PC-3 (cell line): Measurements from ENCODE around the gene MAP3K8. TPM values are rescaled to one million over a fixed set of nuclear protein-coding genes. Genes with fewer than 3 reads are reported as not detected.
"Not testable (repeated sequence)": the region's sequence is repeated elsewhere in the genome, so short reads cannot be mapped to it uniquely, and the experiment has no call there.

Source experiments
- ATAC-seq: fragments of 200-7000 bp; cut with Tn5 transposase; 2 replicates; pipeline ENCODE4 v1.9.1; 2020; ENCODE audit warnings: mild to moderate bottlenecking, moderate library complexity
- BruUV-seq: library from RNA; stranded (reverse); fragments of 400-500 nt; replicated peaks from 2 replicates; lab custom pipeline; 2021; lab: Mats Ljungman, UMichigan
- CTCF ChIA-PET: fragments of 300-600 bp; sonication (Branson Sonifier 250); formaldehyde crosslinking; loops from one replicate; lab custom pipeline; 2022; ENCODE audit warnings: antibody characterized with exemption; lab: Charles Lee
- POLR2A ChIA-PET: fragments of 300-600 bp; sonication (Branson Sonifier 250); formaldehyde crosslinking; loops from one replicate; lab custom pipeline; 2022; ENCODE audit warnings: antibody characterized with exemption; ENCODE audit not compliant: unreplicated experiment; lab: Charles Lee
- DNase-seq: peaks from one replicate; pipeline ENCODE4 v3.0.0-alpha.2; 2015
- H2AFZ ChIP-seq: fragments of 300-600 bp; sonication (generic); 2 replicates; pipeline ENCODE4 v1.6.0; 2016; ENCODE audit warnings: antibody characterized with exemption, low read length
- H3F3A ChIP-seq: fragments of 300-600 bp; sonication (generic); one replicate; pipeline ENCODE4 v1.6.0; 2017; ENCODE audit warnings: antibody characterized with exemption, low read length, control low read depth, mild to moderate bottlenecking; ENCODE audit not compliant: unreplicated experiment
- H3K27ac ChIP-seq: fragments of 300-600 bp; sonication (generic); 2 replicates; pipeline ENCODE4 v1.5.1; 2016; ENCODE audit warnings: mild to moderate bottlenecking, low read length
- H3K27me3 ChIP-seq: fragments of 300-600 bp; sonication (generic); 2 replicates; pipeline ENCODE4 v1.6.1; 2016; ENCODE audit warnings: low read length, mixed read lengths
- H3K36me3 ChIP-seq: fragments of 300-600 bp; sonication (generic); 2 replicates; pipeline ENCODE4 v1.6.1; 2016; ENCODE audit warnings: low read depth, mixed run types, low read length, mixed read lengths
- H3K4me1 ChIP-seq: fragments of 300-600 bp; sonication (generic); 2 replicates; pipeline ENCODE4 v1.5.1; 2016; ENCODE audit warnings: low read length; ENCODE audit not compliant: insufficient read depth
- H3K4me2 ChIP-seq: fragments of 300-600 bp; sonication (generic); 2 replicates; pipeline ENCODE4 v1.6.0; 2016; ENCODE audit warnings: low read length
- H3K4me3 ChIP-seq: fragments of 300-600 bp; sonication (generic); 2 replicates; pipeline ENCODE4 v1.5.1; 2016; ENCODE audit warnings: mild to moderate bottlenecking, low read length, mixed read lengths
- H3K79me2 ChIP-seq: fragments of 300-600 bp; sonication (generic); 2 replicates; pipeline ENCODE4 v1.6.1; 2017; ENCODE audit warnings: low read length, mixed read lengths
- H3K9ac ChIP-seq: fragments of 300-600 bp; sonication (generic); 2 replicates; pipeline ENCODE4 v1.6.0; 2016; ENCODE audit warnings: mild to moderate bottlenecking, low read length
- H3K9me2 ChIP-seq: fragments of 300-600 bp; sonication (generic); replicated peaks from 2 replicates; pipeline ENCODE4 v1.6.1; 2016; ENCODE audit warnings: mixed run types, low read length, mixed read lengths
- H3K9me3 ChIP-seq: fragments of 300-600 bp; sonication (generic); 2 replicates; pipeline ENCODE4 v1.6.1; 2016; ENCODE audit warnings: low read length, mixed read lengths
- H4K20me1 ChIP-seq: fragments of 300-600 bp; sonication (generic); 2 replicates; pipeline ENCODE4 v1.6.1; 2016; ENCODE audit warnings: low read length, mixed read lengths
- EZH2 ChIP-seq: fragments of 300-600 bp; sonication (generic); IDR thresholded peaks from one replicate; pipeline ENCODE4 v1.6.1; 2017; ENCODE audit warnings: antibody characterized with exemption, mild to moderate bottlenecking, low read length; ENCODE audit not compliant: unreplicated experiment
- EZH2phosphoT487 ChIP-seq: fragments of 300-600 bp; sonication (generic); IDR thresholded peaks from 2 replicates; pipeline ENCODE4 v1.6.1; 2018; ENCODE audit warnings: mild to moderate bottlenecking, antibody characterized with exemption, low read length, borderline replicate concordance
- intact Hi-C: fragments of 100-400 bp; cut with micrococcal nuclease; formaldehyde crosslinking; loops from 2 replicates; pipeline ENCODE4 v1.9.0; 2023
- total RNA-seq: library from RNA; depleted of rRNA; stranded (reverse); fragments of >200 nt; gene quantifications from 2 replicates; pipeline ENCODE4 v1.2.3, GENCODE V29; 2014
- TF ChIP-seq, protein P1 (sequence below): fragments of 300-600 bp; sonication (generic); conservative IDR thresholded peaks from 2 replicates; pipeline ENCODE4 v1.5.1; 2017; ENCODE audit warnings: antibody characterized with exemption, low read depth, mild to moderate bottlenecking, low read length

MAP3K8 gene
- total RNA-seq, 1 experiment from 2014 or later, result 6.5 TPM

DNA sequence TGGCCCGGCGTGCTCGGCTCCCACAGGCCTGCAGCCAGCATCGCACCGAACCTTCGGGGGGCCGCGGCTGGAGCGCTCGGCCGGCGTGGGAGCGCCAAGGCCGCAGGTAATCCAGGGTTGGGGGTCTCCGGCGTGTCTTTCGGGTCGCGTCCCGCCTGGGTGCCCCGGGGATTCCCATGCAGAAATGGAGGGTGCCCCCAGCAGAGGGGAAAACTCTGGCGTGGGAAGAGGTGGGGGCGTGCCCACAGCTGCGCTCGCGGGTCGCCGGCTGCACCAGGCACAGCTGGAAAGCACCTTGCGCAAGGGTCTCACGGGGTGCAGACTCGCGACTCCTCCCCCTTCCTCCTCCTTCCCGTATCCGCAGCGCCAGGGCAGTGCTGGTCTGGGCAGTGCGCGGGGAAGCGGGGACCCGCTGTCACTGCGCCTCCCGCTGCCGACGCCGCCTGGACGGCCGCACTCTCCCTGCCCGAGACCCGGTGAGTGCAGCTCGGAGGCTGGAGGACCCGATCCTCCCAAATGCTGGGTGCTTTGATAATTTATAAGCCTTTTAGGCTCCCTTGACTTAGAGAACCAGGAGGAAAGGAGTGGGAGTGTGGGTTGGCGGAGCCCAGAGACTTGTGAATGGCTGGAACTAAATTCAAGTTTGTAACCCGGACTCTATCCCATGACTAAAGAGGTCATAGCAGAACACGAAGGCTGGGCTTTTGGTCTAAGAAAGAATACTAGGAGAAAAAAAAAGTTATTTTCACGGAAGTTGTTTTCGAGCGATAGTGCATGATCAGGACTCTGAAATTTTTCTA is 489 bp downstream of the MAP3K8 start:
- no TSS peak for BruUV-seq
- peak overlapping the region; percentile 90 for H3K9ac ChIP-seq
- peaks cover 41% of the 10 kb centered on the region for H3K4me1 ChIP-seq
- H3K4me3 ChIP-seq, result peak overlapping the region; percentile 98
- H3K27ac ChIP-seq, result peak overlapping the region; percentile 86
- peaks cover 5% of the 10 kb centered on the region; the same call in 1 of the 2 replicates for H3K36me3 ChIP-seq
- no peaks in the 10 kb centered on the region for H3K27me3 ChIP-seq
- H3K79me2 ChIP-seq, result peaks cover 49% of the 10 kb centered on the region
- intact Hi-C loops, result no loop called here
- H3K9me3 ChIP-seq, result no peaks in the 10 kb centered on the region
- ChIA-PET POLR2A (interaction anchor here (0.8 to 1.3 kb wide), 2 partner anchors 11 kb away, joined by 7 to 8 read pairs; no protein-coding TSS in a partner anchor), CTCF (interaction anchor here (0.6 kb wide), 1 partner anchor 21 kb away, joined by 3 read pairs; no protein-coding TSS in a partner anchor)
- TF ChIP-seq, protein P1, sequence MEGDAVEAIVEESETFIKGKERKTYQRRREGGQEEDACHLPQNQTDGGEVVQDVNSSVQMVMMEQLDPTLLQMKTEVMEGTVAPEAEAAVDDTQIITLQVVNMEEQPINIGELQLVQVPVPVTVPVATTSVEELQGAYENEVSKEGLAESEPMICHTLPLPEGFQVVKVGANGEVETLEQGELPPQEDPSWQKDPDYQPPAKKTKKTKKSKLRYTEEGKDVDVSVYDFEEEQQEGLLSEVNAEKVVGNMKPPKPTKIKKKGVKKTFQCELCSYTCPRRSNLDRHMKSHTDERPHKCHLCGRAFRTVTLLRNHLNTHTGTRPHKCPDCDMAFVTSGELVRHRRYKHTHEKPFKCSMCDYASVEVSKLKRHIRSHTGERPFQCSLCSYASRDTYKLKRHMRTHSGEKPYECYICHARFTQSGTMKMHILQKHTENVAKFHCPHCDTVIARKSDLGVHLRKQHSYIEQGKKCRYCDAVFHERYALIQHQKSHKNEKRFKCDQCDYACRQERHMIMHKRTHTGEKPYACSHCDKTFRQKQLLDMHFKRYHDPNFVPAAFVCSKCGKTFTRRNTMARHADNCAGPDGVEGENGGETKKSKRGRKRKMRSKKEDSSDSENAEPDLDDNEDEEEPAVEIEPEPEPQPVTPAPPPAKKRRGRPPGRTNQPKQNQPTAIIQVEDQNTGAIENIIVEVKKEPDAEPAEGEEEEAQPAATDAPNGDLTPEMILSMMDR, result no peak
- no peak for TF ChIP-seq EZH2phosphoT487
- TF ChIP-seq EZH2, result no peak
- peak overlapping the region; percentile 90 for H2AFZ ChIP-seq
- H4K20me1 ChIP-seq, result peaks cover 18% of the 10 kb centered on the region; the same call in 1 of the 2 replicates
- H3K4me2 ChIP-seq, result peak overlapping the region; percentile 89
- no peaks in the 10 kb centered on the region for H3F3A ChIP-seq
- ATAC-seq, result peak; percentile 24
- peak; percentile 42 for DNase-seq
- no peaks in the 10 kb centered on the region for H3K9me2 ChIP-seq

DNA sequence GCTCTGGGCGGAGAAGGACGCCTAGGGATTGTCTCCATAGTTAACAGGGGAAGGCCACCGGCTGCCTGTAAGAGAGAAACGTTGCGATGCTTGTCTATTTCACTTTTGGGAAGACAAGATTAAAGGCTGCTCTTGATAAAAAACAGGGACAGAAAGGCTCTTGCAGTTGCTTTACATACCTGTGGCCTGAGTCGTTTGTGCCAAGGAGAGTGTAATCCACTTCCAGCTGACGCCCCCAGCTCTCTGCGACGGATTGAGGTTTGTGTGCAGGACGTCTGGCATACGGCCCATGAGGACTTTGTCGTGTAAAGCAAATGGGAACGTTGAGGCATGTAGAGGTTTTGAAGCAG is 1.1 kb downstream of the MAP3K8 start:
- Histone ChIP-seq H3K27me3 (no peaks in the 10 kb centered on the region), H3F3A (no peaks in the 10 kb centered on the region), H3K4me2 (peak overlapping the region; percentile 89), H3K9me3 (no peaks in the 10 kb centered on the region), H2AFZ (peak overlapping the region; percentile 90; the same call in 1 of the 2 replicates), H3K4me3 (peak overlapping the region; percentile 98), H3K9me2 (no peaks in the 10 kb centered on the region), H3K79me2 (peaks cover 49% of the 10 kb centered on the region), H3K9ac (peak overlapping the region; percentile 90), H3K4me1 (peaks cover 41% of the 10 kb centered on the region), H4K20me1 (peaks cover 18% of the 10 kb centered on the region; the same call in 1 of the 2 replicates), H3K27ac (peak overlapping the region; percentile 86), H3K36me3 (peaks cover 5% of the 10 kb centered on the region; the same call in 1 of the 2 replicates)
- ATAC-seq (no peak), DNase-seq (no peak)
- CTCF ChIA-PET, result interaction anchor here (0.6 kb wide), 1 partner anchor 21 kb away, joined by 3 read pairs; no protein-coding TSS in a partner anchor
- TF ChIP-seq EZH2, result no peak
- no peak for TF ChIP-seq EZH2phosphoT487
- TF ChIP-seq, protein P1, result no peak
- BruUV-seq, result TSS peak; percentile 39
- intact Hi-C loops, result no loop called here
- POLR2A ChIA-PET, result interaction anchor here (0.8 kb wide), 1 partner anchor 11 kb away, joined by 7 read pairs; no protein-coding TSS in a partner anchor

DNA sequence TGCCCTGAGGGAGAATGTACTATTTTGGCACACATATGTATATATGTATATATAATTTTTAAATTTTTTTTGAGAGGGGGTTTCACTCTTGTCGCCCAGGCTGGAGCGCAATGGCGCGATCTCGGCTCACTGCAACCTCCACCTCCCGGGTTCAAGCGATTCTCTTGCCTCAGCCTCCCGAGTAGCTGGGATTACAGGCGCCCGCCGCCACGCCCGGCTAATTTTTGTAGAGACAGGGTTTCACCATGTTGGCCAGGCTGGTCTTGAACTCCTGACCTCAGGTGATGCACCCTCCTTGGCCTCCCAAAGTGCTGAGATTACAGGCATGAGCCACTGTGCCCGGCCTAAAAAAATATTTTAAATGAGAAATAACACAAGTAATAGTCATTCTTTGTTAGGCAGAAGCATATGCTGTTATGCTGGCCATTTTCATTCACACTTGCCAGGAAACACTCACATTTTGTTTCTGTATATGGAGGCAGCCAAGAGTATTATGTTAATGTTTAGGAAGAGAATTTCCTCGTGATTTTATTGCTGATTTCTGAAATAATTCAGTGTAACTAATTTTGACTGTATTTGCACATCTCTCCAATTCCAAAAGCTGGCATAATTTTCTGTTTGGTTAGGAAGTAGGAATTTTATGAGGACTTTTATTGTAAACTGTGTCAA is 1.6 kb downstream of the MAP3K8 start:
- Histone ChIP-seq H3K79me2 (peaks cover 49% of the 10 kb centered on the region), H4K20me1 (peaks cover 18% of the 10 kb centered on the region; the same call in 1 of the 2 replicates), H3K4me2 (peak overlapping the region; percentile 89), H3K4me1 (peaks cover 41% of the 10 kb centered on the region), H3K27ac (peak overlapping the region; percentile 86), H3K4me3 (peak overlapping the region; percentile 98), H3K9ac (peak overlapping the region; percentile 72)
- H3K27me3 ChIP-seq, H3K9me3 ChIP-seq, H2AFZ ChIP-seq, H3F3A ChIP-seq, H3K36me3 ChIP-seq, BruUV-seq, intact Hi-C loops, H3K9me2 ChIP-seq, ATAC-seq: not testable (repeated sequence)
- POLR2A ChIA-PET, result interaction anchor here (0.8 kb wide), 1 partner anchor 12 kb away, joined by 7 read pairs; no protein-coding TSS in a partner anchor
- CTCF ChIA-PET, result interaction anchor here (0.6 kb wide), 1 partner anchor 76 kb away, joined by 6 read pairs; no protein-coding TSS in a partner anchor
- peak; percentile 28 for DNase-seq
